ENCODE data around the gene HRH4. TPM values are rescaled to one million over a fixed set of nuclear protein-coding genes. Genes with fewer than 3 reads are reported as not detected.

HRH4 gene
- polyA plus RNA-seq, 1 donor (not counting 4 experiments of a cell fraction or from before 2014, with no cell fraction given), result 0.03 TPM

DNA sequence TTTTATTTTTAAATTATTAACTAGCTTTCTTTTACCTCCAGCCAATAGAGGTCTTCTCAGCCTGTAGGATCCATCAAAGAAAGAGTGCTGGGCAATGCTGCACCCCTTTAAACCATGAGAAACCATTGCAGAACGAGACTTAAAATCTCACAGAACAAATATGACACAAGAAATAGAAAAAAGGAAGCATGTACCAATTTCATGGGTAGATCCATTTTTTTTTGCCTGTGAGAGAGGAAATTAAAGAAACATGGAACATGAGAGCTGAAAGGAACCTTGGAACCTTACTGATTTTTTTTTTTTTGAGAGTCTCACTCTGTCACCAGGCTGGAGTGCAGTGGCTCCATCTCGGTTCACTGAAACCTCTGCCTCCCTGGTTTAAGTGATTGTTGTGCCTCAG is 14.0 kb downstream of the HRH4 start:
- dilution Hi-C loops (cut with MboI; ENCODE audit: extremely low pct_ligation_motif_present, low sequenced_read_pairs), result no loop called here

DNA sequence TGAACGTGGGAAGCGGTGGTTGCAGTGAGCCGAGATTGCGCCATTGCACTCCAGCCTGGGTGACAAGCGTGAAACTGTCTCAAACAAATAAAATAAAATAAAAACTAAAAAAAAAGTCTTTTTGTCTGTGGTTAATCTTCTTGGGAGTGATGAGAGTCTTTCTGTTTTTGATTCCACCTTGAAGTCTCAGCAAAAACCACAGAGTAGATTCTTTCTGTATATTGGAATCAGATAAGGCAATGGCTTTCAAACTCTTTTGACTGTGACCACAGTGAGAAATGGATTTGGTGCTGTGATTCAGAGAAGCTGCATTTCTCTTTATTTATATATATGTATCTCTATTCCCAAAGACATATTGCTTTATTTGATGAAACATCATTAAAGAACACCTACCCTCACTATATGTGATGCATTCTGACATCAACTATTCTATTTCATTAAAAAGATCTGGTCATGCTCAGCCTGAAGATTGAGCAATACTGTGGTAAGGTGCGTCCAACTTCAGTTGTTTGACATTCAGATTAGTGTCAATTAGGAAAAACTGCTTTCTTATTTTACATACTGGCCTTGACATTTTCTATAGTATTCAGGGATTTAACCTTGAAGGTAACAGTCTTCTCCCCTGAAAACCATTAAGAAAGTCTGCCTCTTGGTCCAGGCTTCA is 15.6 kb downstream of the HRH4 start:
- no peaks in the 10 kb centered on the region for H3K36me3 ChIP-seq (ENCODE audit: control insufficient read depth in 2 of 2, extremely low read depth in 1 of 2, insufficient read depth in 2 of 2, low read length in 2 of 2)
- no peak overlapping the region for H3K4me2 ChIP-seq (ENCODE audit: control insufficient read depth, extremely low read depth, insufficient read depth, low read depth, low read length)
- dilution Hi-C loops (cut with MboI; ENCODE audit: extremely low pct_ligation_motif_present, low sequenced_read_pairs), result no loop called here
- no peaks in the 10 kb centered on the region for H4K20me1 ChIP-seq (ENCODE audit: control insufficient read depth, extremely low read depth, insufficient read depth, low read length)
- H3K4me3 ChIP-seq (ENCODE audit: control insufficient read depth in 2 of 3, extremely low read depth in 1 of 3, insufficient read depth in 2 of 3, low read depth in 1 of 3, low read length in 3 of 3), result no peak overlapping the region
- H2AFZ ChIP-seq (ENCODE audit: control insufficient read depth, low read length), result no peak overlapping the region
- H3K9ac ChIP-seq (ENCODE audit: control insufficient read depth, extremely low read depth, insufficient read depth, low read length), result no peak overlapping the region
- H3K9me1 ChIP-seq (ENCODE audit: control insufficient read depth, extremely low read depth, insufficient read depth, low read length), result no peaks in the 10 kb centered on the region
- H3K9me3 ChIP-seq (ENCODE audit: control insufficient read depth, low read depth, low read length), result no peaks in the 10 kb centered on the region
- no peak for FAIRE-seq
- no peak for TF ChIP-seq EZH2 (IDR thresholded peaks at IDR 0.05; ENCODE audit: low read length)
- TF ChIP-seq, protein P1, sequence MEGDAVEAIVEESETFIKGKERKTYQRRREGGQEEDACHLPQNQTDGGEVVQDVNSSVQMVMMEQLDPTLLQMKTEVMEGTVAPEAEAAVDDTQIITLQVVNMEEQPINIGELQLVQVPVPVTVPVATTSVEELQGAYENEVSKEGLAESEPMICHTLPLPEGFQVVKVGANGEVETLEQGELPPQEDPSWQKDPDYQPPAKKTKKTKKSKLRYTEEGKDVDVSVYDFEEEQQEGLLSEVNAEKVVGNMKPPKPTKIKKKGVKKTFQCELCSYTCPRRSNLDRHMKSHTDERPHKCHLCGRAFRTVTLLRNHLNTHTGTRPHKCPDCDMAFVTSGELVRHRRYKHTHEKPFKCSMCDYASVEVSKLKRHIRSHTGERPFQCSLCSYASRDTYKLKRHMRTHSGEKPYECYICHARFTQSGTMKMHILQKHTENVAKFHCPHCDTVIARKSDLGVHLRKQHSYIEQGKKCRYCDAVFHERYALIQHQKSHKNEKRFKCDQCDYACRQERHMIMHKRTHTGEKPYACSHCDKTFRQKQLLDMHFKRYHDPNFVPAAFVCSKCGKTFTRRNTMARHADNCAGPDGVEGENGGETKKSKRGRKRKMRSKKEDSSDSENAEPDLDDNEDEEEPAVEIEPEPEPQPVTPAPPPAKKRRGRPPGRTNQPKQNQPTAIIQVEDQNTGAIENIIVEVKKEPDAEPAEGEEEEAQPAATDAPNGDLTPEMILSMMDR (optimal IDR thresholded peaks at IDR 0.05 in 1 of 3, IDR thresholded peaks at IDR 0.05 in 1 of 3, conservative IDR thresholded peaks at IDR 0.05 in 1 of 3; ENCODE audit: extremely low read depth in 1 of 3, insufficient read depth in 2 of 3, low read length in 3 of 3), result no peak
- no peaks in the 10 kb centered on the region for H3K79me2 ChIP-seq (ENCODE audit: control insufficient read depth, insufficient read depth, low read length)
- H3K27ac ChIP-seq (ENCODE audit: control insufficient read depth, insufficient read depth, low read length), result no peak overlapping the region
- DNase-seq (ENCODE audit: low read depth, low spot score), result no peak
- no peaks in the 10 kb centered on the region for H3K4me1 ChIP-seq (ENCODE audit: control insufficient read depth, extremely low read depth, insufficient read depth, low read length)
- H3K27me3 ChIP-seq (ENCODE audit: control insufficient read depth, extremely low read depth, insufficient read depth, low read length), result no peaks in the 10 kb centered on the region

More for the DNA sequence above, 14.0 kb downstream of the HRH4 start:
- Histone ChIP-seq H4K20me1 (ENCODE audit: control insufficient read depth, extremely low read depth, insufficient read depth, low read length) (no peaks in the 10 kb centered on the region), H2AFZ (ENCODE audit: control insufficient read depth, low read length) (no peak overlapping the region), H3K27me3 (ENCODE audit: control insufficient read depth, extremely low read depth, insufficient read depth, low read length) (no peaks in the 10 kb centered on the region), H3K27ac (ENCODE audit: control insufficient read depth, insufficient read depth, low read length) (no peak overlapping the region), H3K36me3 (ENCODE audit: control insufficient read depth in 2 of 2, extremely low read depth in 1 of 2, insufficient read depth in 2 of 2, low read length in 2 of 2) (no peaks in the 10 kb centered on the region), H3K4me2 (ENCODE audit: control insufficient read depth, extremely low read depth, insufficient read depth, low read depth, low read length) (no peak overlapping the region), H3K9me1 (ENCODE audit: control insufficient read depth, extremely low read depth, insufficient read depth, low read length) (no peaks in the 10 kb centered on the region), H3K9me3 (ENCODE audit: control insufficient read depth, low read depth, low read length) (no peaks in the 10 kb centered on the region), H3K9ac (ENCODE audit: control insufficient read depth, extremely low read depth, insufficient read depth, low read length) (no peak overlapping the region), H3K4me1 (ENCODE audit: control insufficient read depth, extremely low read depth, insufficient read depth, low read length) (no peaks in the 10 kb centered on the region), H3K79me2 (ENCODE audit: control insufficient read depth, insufficient read depth, low read length) (no peaks in the 10 kb centered on the region), H3K4me3 (ENCODE audit: control insufficient read depth in 2 of 3, extremely low read depth in 1 of 3, insufficient read depth in 2 of 3, low read depth in 1 of 3, low read length in 3 of 3) (no peak overlapping the region)
- DNase-seq (ENCODE audit: low read depth, low spot score), result no peak
- TF ChIP-seq EZH2 (IDR thresholded peaks at IDR 0.05; ENCODE audit: low read length), result no peak
- TF ChIP-seq, protein P1 (optimal IDR thresholded peaks at IDR 0.05 in 1 of 3, IDR thresholded peaks at IDR 0.05 in 1 of 3, conservative IDR thresholded peaks at IDR 0.05 in 1 of 3; ENCODE audit: extremely low read depth in 1 of 3, insufficient read depth in 2 of 3, low read length in 3 of 3), result no peak
- no peak for FAIRE-seq

Data from keratinocyte (primary cell).